ENCODE results near the gene SNRNP27.
"Not testable (repeated sequence)": the region's sequence is repeated elsewhere in the genome, so short reads cannot be mapped to it uniquely, and the experiment has no call there.

The SNRNP27 gene

DNA sequence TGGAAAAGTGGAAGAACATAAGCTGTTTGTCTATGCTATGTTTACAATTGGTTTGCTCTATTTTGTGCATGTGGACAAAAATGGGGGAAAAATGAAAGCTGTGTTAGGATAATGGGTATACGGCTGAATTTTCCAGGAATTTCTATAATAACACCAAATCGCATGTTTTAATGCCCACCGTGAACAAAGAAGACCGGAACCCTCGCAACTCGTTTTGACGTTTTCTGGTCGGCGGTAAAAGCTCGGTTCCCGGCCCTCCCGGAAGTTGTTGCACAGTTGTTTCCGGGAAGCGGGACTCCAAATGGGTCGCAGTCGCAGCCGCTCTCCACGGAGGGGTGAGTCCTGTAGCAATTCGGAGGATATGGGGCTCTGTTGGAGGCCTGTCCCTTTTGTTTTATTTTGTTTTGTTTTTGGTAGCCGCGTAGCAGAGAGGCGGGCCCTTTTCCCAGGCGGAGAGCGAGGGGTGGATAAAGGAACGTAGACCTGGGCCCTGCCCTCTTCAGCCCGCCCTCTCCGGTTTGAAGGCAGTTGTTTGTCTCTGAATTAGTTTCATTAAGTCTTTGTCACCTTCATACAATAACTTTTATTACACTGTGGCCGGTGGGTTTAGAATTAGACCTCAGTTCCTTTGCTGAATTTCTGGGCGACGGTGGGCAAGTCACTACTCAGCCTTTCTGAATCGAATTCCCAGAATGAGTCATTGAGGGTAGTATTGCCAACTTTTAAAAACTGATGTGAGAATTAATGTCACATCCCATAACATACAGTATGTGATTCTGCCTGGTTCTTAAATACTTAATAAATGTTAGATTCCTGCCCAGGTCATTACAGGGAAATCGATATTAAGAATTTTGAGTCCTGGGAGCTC is at the start of gene SNRNP27:
Gene SNRNP27 (plus strand): TSS at position 273 of the 868 bp plus-strand sequence. CDS start 29 bp downstream, at position 302.
- DNase-seq = peak; percentile 78

GRCh38 chr2:69843993-69844392 is 49.8 kb upstream of the SNRNP27 start:
- no peak for DNase-seq

DNA sequence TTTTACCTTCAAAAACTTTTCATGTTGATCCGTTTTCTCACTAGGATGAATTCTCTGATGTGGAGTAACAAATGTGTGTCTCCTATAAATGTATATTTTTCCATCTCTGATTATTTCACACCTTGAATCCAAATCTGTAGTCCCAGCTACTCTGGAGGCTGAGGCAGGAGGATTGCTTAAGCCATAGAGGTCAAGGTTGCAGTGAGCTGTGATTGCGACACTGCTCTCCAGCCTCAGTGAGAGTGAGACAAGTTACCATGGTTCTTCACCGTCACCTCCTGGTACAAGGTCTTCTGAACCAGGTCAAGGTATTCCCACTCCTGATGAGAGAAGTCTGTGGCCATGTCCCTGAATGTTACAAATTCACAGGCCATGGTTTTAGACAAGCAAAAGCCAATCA is 49.2 kb upstream of the SNRNP27 start:
- no peak for DNase-seq

- no peak for DNase-seq
Measured at GRCh38 chr2:69846182-69847067, 47.3 kb upstream of the SNRNP27 start.

DNA sequence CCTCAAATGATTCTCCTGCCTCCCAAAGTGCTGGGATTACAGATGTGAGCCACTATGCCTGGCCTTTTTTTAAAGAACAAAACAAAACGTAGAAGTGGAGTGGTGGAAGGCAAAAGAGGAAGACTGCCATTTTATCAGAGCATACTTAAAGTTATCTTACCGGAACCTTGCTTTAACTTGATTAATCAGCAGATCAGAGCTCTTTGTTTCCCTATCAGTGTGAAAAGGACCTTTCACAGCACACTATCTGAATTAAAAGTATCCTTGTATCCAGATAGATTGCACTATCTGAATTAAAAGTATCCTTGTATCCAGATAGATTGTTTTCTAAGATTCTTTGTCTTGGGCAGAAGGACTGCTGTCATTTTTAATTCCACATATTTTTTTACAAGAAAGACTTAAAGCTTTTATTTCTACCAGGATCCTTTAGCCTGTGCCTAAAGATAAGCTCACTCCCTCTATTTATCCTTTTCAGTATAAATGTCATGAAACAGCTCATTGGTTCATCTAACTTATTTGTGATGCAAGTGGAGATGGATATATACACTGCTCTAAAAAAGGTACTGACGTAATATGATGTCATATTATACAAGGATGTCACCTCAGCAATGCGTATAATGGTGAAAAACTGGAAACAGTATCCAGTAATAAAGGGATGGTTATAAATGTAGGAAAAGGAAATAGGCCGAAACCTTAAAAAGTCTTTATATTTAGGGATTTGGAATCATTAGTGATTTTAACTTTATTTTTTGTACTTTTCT is 46.5 kb upstream of the SNRNP27 start:
- DNase-seq = no peak

- no peak for DNase-seq
Measured at GRCh38 chr2:69848186-69848790, 45.5 kb upstream of the SNRNP27 start.

DNA sequence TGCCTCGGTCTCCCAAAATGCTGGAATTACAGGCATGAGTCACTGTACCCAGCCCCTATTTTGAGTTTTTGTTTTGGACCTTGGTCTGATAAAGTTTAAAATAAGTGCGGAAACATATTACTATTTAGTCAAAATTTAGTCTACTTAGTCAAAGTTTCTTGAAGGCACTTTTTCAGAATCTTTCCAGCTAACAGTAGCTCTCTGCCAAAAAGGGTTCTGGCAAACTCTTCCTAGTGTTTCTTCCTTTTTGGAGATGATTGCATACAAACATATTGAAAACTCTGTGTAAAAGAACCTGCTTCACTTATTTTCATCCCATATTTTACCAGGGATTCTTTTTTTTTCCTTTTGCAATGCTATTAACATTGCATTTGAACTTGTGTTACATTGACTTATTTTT is 35.5 kb upstream of the SNRNP27 start:
- no peak for DNase-seq

DNA sequence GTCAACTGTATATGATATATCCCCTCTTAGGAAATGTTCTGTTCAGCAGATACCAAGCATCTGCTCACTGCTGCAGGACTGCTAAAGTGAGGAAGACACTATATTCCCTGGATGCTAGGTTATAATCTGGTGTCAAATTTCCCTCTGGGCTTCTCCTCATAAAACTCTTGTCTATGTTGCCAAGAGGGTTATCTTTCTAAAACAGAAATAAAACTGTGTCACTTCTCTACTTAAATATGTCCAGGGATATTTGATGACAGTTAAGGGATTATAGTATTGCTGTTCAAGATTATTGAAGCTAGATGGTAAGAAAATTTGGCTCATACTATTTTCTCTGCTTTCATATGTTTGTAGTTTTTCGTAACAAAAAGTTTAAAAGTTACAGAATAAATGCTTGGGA is 30.5 kb upstream of the SNRNP27 start:
- DNase-seq = no peak

- no peak for DNase-seq
Measured at GRCh38 chr2:69888451-69888850, 5.3 kb upstream of the SNRNP27 start.

- DNase-seq = no peak
Measured at GRCh38 chr2:69889302-69889701, 4.5 kb upstream of the SNRNP27 start.

DNA sequence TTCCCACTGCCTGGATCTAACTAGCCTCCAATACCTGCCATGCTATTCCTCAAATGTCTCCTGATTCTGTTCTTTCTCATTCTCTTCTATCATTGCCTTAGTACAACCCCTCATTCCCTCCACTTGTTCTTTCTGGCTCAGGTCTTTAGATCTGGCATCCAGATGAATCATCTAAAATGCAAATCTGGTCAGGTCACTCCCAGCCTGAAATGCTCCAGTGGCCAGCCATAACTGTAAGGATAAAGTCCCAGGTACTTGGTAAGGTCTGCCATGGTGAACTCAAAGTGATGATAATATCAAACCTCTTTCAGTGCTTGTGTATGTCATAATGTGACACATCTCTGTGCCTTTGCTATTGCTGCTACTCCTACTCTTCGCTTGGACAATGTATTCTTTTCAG is 2.9 kb upstream of the SNRNP27 start:
- no peak for DNase-seq

GRCh38 chr2:69892838-69893424 is 825 bp upstream of the SNRNP27 start:
- not testable (repeated sequence) for DNase-seq

DNA sequence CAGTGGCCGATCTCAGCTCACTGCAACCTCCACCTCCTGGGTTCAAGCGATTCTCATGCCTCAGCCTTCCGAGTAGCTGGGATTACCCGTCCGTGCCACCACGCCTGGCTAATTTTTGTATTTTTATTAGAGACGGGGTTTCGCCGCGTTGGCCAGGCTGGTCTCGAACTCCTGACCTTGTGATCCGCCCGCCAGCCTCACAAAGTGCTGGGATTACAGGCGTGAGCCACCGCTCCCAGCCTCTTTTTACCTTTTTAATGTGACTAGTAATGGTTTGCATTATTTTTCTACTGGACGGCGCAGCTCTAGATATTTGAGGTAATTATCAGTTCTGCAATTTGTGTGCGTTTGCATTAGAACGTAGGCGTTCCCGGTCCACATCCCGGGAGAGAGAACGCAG is 981 bp downstream of the SNRNP27 start:
- DNase-seq = not testable (repeated sequence)

DNA sequence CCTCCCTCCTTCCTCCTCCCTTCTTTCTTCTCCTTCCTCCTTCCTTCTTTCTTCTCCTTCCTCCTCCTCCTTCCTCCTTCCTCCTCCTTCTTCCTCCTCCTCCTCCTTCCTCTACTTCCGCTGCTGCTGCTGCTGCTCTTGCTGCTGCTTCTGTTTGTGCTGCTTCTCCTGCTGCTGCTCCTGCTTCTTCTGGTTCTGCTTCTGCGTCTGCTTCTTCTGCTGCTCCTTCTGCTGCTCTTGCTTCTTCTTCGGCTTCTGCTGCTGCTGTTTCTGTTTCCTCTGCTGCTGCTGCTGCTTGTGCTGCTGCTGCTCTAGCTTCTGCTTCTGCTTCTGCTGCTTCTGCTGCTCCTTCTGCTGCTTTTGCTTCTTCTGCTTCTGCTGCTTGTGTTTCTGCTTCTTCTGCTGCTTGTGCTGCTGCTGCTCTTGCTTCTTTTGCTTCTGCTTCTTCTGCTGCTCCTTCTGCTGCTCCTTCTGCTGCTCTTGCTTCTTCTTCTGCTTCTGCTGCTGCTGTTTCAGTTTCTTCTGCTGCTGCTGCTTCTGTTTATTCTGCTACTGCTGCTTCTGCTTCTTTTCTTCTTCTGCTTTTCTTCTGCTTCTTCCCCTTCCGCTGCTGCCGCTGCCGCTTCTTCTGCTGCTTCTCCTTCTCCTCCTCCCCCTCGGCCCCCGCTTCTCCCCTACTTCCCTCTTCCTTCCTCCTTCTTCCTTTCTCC is 8.6 kb downstream of the SNRNP27 start:
- DNase-seq = no peak

- no peak for DNase-seq
Measured at GRCh38 chr2:69907216-69907615, 13.5 kb downstream of the SNRNP27 start.

- peak; percentile 52 for DNase-seq
Measured at GRCh38 chr2:69911985-69912563, 18.3 kb downstream of the SNRNP27 start.

DNA sequence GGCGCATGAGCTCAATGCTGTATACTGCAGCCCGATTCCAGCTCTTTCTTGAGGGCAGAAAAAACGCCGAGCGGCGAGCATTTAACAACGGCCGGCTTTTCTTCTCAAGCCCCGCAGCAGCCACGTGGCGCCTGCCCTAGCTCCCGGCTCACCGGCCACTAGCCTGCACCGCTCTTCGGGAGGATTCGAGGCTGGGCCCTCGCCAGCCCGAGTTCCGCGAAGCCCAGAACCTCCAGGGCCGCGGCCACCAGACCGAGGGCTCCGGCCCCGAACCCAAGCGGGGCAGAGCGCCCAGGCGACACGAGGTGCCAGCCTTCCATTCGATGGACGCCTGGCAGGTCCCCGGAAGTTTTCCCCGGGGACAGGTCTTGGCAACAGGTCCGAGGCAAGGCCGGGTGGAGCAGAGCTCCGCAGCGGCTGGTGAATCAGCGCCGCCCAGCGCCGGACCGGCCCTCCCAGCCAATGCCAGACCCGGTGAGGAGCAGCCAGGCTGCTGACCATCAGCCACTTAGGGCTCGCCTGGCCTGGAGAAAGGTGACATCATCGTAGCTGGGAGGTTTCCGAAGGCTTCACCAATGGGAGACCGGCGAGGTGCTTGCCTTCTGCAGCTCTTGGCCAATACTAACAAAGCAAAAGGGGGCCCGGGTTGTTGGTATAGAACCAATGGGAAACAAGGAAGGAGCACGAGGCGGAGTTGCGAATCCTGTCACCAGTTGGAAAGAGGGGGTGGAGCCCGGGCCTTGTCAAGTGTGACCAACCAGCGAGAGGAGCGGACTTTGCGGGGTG is 20.6 kb downstream of the SNRNP27 start:
- peak; percentile 100 for DNase-seq

DNA sequence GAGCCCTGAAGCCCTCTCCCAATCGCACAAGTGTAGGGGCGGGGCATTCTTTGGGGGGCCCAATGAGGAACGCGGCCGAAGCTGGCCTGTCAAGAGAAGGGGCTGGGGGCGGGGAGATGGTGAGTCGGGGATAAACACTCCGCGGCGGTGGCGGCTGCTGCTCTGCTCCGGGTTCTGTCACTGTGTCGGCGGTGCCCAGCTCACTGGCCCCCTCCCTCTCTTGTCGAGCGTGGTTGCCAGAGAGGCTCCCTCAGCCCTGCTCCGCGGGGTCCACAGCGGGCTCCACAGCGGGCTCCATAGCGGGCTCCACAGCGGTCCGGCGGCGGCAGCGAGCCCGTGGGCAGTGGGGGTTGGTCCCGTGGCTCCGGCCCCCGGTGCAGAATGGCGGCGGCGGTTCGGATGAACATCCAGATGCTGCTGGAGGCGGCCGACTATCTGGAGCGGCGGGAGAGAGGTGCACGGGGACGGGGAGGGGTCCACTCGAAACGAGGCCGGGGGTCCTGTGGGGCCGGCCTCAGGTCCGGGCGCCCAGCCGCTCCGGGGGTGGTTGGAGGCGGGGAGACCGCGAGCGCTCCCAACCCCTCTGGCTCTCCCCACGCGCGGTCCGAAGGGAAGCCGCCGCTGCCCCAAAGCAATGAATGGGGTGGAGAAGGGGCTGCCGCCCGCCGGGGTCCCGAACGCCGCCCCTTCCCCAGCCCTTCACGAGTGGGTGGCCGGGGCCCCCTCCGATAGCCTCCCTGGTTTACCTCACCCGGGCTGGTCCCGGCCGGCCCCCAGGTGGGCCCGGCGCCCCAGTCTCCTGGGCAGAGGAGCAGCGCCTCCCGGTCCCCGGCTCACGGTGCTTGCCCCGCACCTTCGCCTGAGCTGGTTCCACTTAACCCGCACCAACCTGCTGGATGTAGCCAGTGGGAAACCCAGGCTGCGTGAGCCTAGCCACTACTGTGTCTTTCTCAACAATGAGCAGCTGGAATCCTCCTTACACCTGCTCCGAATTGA is 21.5 kb downstream of the SNRNP27 start, which contains the start of gene MXD1:
Gene MXD1 (plus strand): TSS at position 160 of the 996 bp plus-strand sequence. CDS start 222 bp downstream, at position 382.
- peak; percentile 30 for DNase-seq

DNA sequence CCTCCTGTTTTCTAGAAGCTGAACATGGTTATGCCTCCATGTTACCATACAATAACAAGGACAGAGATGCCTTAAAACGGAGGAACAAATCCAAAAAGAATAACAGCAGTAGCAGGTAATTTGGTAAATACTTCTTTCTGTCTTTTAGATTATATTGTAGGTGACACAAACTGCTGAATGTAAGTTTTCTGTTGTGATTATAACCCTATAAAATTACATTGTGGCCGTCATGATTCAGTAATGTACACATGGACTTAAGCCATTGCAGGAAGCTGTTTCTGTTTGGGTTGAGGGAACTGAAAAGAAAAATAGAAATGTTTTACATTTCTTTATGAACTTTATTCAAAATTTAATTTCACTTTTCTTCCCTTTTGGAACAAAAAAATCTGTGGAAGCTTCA is 22.4 kb downstream of the SNRNP27 start:
- no peak for DNase-seq
